Hippocampal formation (tissue), 2 donors: ENCODE results near the gene SFTPB.
"Not testable (repeated sequence)": the region's sequence is repeated elsewhere in the genome, so short reads cannot be mapped to it uniquely, and the experiment has no call there.

Experiments
- DNase-seq, 2 donors: peaks; one replicate each; lab custom pipeline; 2025; lab: John Stamatoyannopoulos, UW

The SFTPB gene

GRCh38 chr2:85668009-85668856 is at the start of gene SFTPB:
TSS of gene SFTPB (minus strand) at chr2:85668199. CDS start at chr2:85668183, 16 bp downstream.
- no peak for DNase-seq

GRCh38 chr2:85717308-85718008 is 49.5 kb upstream of the SFTPB start:
- no peak for DNase-seq

GRCh38 chr2:85716346-85716914 is 48.4 kb upstream of the SFTPB start:
- no peak for DNase-seq

GRCh38 chr2:85714841-85715240 is 46.8 kb upstream of the SFTPB start:
- no peak for DNase-seq

- not testable (repeated sequence) for DNase-seq
Measured at GRCh38 chr2:85714421-85714820, 46.4 kb upstream of the SFTPB start.

GRCh38 chr2:85713836-85714235 is 45.8 kb upstream of the SFTPB start:
- no peak for DNase-seq

- DNase-seq, result peak in 1 of 2 donors; percentile 19
Measured at GRCh38 chr2:85712849-85713612, 45.0 kb upstream of the SFTPB start.

GRCh38 chr2:85712336-85712735 is 44.3 kb upstream of the SFTPB start:
- no peak for DNase-seq

- no peak for DNase-seq
Measured at GRCh38 chr2:85711578-85712060, 43.6 kb upstream of the SFTPB start.

GRCh38 chr2:85710687-85711577 is 42.9 kb upstream of the SFTPB start:
- DNase-seq, result no peak

GRCh38 chr2:85709401-85709811 is 41.4 kb upstream of the SFTPB start:
- DNase-seq, result no peak

- no peak for DNase-seq
Measured at GRCh38 chr2:85708641-85709040, 40.6 kb upstream of the SFTPB start.

GRCh38 chr2:85707304-85707703 is 39.3 kb upstream of the SFTPB start:
- peak in 1 of 2 donors; percentile 80 for DNase-seq

- peak in 1 of 2 donors; percentile 44 for DNase-seq
Measured at GRCh38 chr2:85706599-85707296, 38.7 kb upstream of the SFTPB start.

- DNase-seq, result no peak
Measured at GRCh38 chr2:85706063-85706462, 38.1 kb upstream of the SFTPB start.

- no peak for DNase-seq
Measured at GRCh38 chr2:85705680-85706039, 37.7 kb upstream of the SFTPB start.

- no peak for DNase-seq
Measured at GRCh38 chr2:85704800-85705679, 37.0 kb upstream of the SFTPB start.

GRCh38 chr2:85704038-85704437 is 36.0 kb upstream of the SFTPB start:
- no peak for DNase-seq

- DNase-seq, result no peak
Measured at GRCh38 chr2:85703329-85703728, 35.3 kb upstream of the SFTPB start.
